CD4-positive, alpha-beta memory T cell (primary cell): ENCODE measurements around the gene LTBP1. TPM values are rescaled to one million over a fixed set of nuclear protein-coding genes. Genes with fewer than 3 reads are reported as not detected.

ENCODE experiments used
- CTCF ChIA-PET: fragments of 350-600 bp; sonication (Branson Sonifier 250); formaldehyde crosslinking; loops from one replicate; lab custom pipeline; 2021; ENCODE audit warnings: inconsistent platforms; ENCODE audit not compliant: partially characterized antibody; lab: Charles Lee
- POLR2A ChIA-PET: fragments of 350-600 bp; sonication (Branson Sonifier 250); formaldehyde crosslinking; loops from one replicate; lab custom pipeline; 2021; ENCODE audit not compliant: partially characterized antibody; lab: Charles Lee
- DNase-seq, 5 donors: peaks; one replicate each; pipeline versions ENCODE4 v3.0.0 to v3.0.0-alpha.2; 2020 to 2022; ENCODE audit warnings: mixed read lengths in 1 of 5
- H3K27ac ChIP-seq: one replicate; pipeline ENCODE4 v1.7.0; 2013; ENCODE audit warnings: low read depth, low read length
- H3K27me3 ChIP-seq: 2 replicates; pipeline ENCODE4 v1.7.0; 2013; ENCODE audit warnings: mild to moderate bottlenecking, low read length, moderate library complexity; ENCODE audit not compliant: insufficient read depth
- H3K36me3 ChIP-seq: 2 replicates; pipeline ENCODE4 v1.7.0; 2013; ENCODE audit warnings: mild to moderate bottlenecking, low read length, moderate library complexity; ENCODE audit not compliant: insufficient read depth
- H3K4me1 ChIP-seq: 2 replicates; pipeline ENCODE4 v1.7.0; 2013; ENCODE audit warnings: mild to moderate bottlenecking, low read length, moderate library complexity; ENCODE audit not compliant: insufficient read depth
- H3K4me3 ChIP-seq, 2 donors: one replicate each; pipeline ENCODE4 v1.7.0; 2013; ENCODE audit warnings: low read length in 2 of 2, mild to moderate bottlenecking in 1 of 2
- H3K9me3 ChIP-seq, 2 donors: one replicate each; pipeline ENCODE4 v1.7.0; 2013; ENCODE audit warnings: low read length in 2 of 2, control low read depth in 1 of 2; ENCODE audit not compliant: control insufficient read depth in 1 of 2
- H3K27ac Mint-ChIP-seq, 7 donors: one replicate each; pipeline ENCODE4 v1.8.0; 2020 to 2021; ENCODE audit warnings: mixed read lengths in 7 of 7, mild to moderate bottlenecking in 6 of 7, inconsistent platforms in 3 of 7, moderate library complexity in 3 of 7
- H3K27me3 Mint-ChIP-seq, 2 donors: one replicate each; pipeline ENCODE4 v1.8.0; 2020 to 2021; ENCODE audit warnings: mixed read lengths in 2 of 2
- H3K36me3 Mint-ChIP-seq, 2 donors: one replicate each; pipeline ENCODE4 v1.8.0; 2020 to 2021; ENCODE audit warnings: mixed read lengths in 2 of 2, inconsistent platforms in 1 of 2, mild to moderate bottlenecking in 1 of 2
- H3K4me1 Mint-ChIP-seq, 4 donors: one replicate each; pipeline ENCODE4 v1.8.0; 2020 to 2021; ENCODE audit warnings: mixed read lengths in 4 of 4, mild to moderate bottlenecking in 1 of 4
- H3K4me3 Mint-ChIP-seq, 8 donors: one replicate each; pipeline ENCODE4 v1.8.0; 2020 to 2021; ENCODE audit warnings: mixed read lengths in 8 of 8, mild to moderate bottlenecking in 7 of 8, moderate library complexity in 6 of 8, inconsistent platforms in 3 of 8
- H3K9me3 Mint-ChIP-seq, 8 donors: one replicate each; pipeline ENCODE4 v1.8.0; 2020 to 2021; ENCODE audit warnings: mixed read lengths in 8 of 8, mild to moderate bottlenecking in 5 of 8, inconsistent platforms in 3 of 8, moderate library complexity in 1 of 8
- intact Hi-C: fragments of 100-400 bp; cut with micrococcal nuclease; formaldehyde crosslinking; loops from one replicate; pipeline ENCODE4 v1.15.1; 2023
- polyA plus RNA-seq, 2 donors: library from polyadenylated mRNA; unstranded; fragments of 300-500 nt; fragmentation: Illumina TruSeq; gene quantifications; one replicate each; pipeline ENCODE4 v1.2.3, GENCODE V29; 2021
- total RNA-seq, 2 experiments: library from RNA; stranded (reverse); gene quantifications; one replicate each; pipeline ENCODE4 v1.2.3, GENCODE V29; 2021

LTBP1 gene
- total and polyA plus RNA-seq, 4 experiments from 2014 or later: 0.44 TPM; not detected in 3

- Mint-ChIP-seq H3K36me3 (no peaks in the 10 kb centered on the region), H3K9me3 (no peaks in the 10 kb centered on the region), H3K4me3 (no peak overlapping the region), H3K4me1 (no peaks in the 10 kb centered on the region), H3K27ac (no peak overlapping the region), H3K27me3 (peaks cover 5 to 12% of the 10 kb centered on the region in 2 donors)
- Histone ChIP-seq H3K4me1 (no peaks in the 10 kb centered on the region), H3K4me3 (no peak overlapping the region), H3K9me3 (no peaks in the 10 kb centered on the region), H3K27ac (no peak overlapping the region), H3K36me3 (no peaks in the 10 kb centered on the region), H3K27me3 (no peaks in the 10 kb centered on the region)
- CTCF ChIA-PET: interaction anchor here (0.6 to 1.1 kb wide), 2 partner anchors 11 to 33 kb away, joined by 3 read pairs; no protein-coding TSS in a partner anchor
- intact Hi-C loops: no loop called here
- no peak for DNase-seq
- POLR2A ChIA-PET: no interaction called here
Observed at GRCh38 chr2:32942793-32943485, 3.8 kb upstream of the LTBP1 start.

DNA sequence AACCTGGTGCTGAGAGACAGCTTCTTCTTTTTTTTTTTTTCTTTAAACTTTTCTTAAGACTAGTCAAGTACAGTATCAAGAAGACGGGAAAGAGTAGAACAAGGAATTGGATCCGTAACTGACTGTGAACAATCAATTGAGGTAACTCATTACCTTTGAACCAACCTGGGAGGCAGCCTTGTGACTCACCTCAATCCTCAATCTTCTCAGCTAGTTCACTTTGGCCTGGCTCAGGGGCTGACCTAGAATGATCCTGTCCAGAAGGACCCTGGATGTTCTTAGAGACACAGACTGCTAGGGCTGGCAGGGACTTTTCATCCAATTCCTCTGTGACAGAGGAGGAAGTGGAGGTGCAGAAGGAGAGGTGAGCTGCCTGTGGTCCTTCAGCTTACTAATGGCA lies 1.5 kb upstream of the LTBP1 start:
- Histone ChIP-seq H3K4me1 (no peaks in the 10 kb centered on the region), H3K27me3 (no peaks in the 10 kb centered on the region), H3K4me3 (no peak overlapping the region), H3K27ac (no peak overlapping the region), H3K9me3 (no peaks in the 10 kb centered on the region), H3K36me3 (no peaks in the 10 kb centered on the region)
- Mint-ChIP-seq H3K9me3 (no peaks in the 10 kb centered on the region), H3K36me3 (no peaks in the 10 kb centered on the region), H3K27ac (no peak overlapping the region), H3K4me3 (peak overlapping the region in 5 of 8 donors; percentile 11 to 67 (median 37)), H3K4me1 (peaks cover 0 to 5% (median 2%) of the 10 kb centered on the region in 4 donors), H3K27me3 (peaks cover 9 to 16% of the 10 kb centered on the region in 2 donors)
- ChIA-PET POLR2A (no interaction called here), CTCF (interaction anchor here (0.7 kb wide), 1 partner anchor 8 kb away, joined by 3 read pairs; no protein-coding TSS in a partner anchor)
- no peak for DNase-seq
- intact Hi-C loops: no loop called here

GRCh38 chr2:32947076-32947483 lies 327 bp downstream of the LTBP1 start:
- Histone ChIP-seq H3K27ac (no peak overlapping the region), H3K27me3 (no peaks in the 10 kb centered on the region), H3K4me3 (peak overlapping the region in 1 of 2 donors; percentile 50), H3K9me3 (no peaks in the 10 kb centered on the region), H3K4me1 (no peaks in the 10 kb centered on the region), H3K36me3 (no peaks in the 10 kb centered on the region)
- ChIA-PET CTCF (no interaction called here), POLR2A (interaction anchor here (0.7 kb wide), 1 partner anchor 636 kb away, joined by 3 read pairs; no protein-coding TSS in a partner anchor)
- no peaks in the 10 kb centered on the region for H3K9me3 Mint-ChIP-seq
- peak in 1 of 5 donors; percentile 1 for DNase-seq
- intact Hi-C loops: loop anchor here (2.0 kb wide), 1 partner anchor 636 kb away; no protein-coding TSS in a partner anchor
- H3K4me1 Mint-ChIP-seq: peaks cover 0 to 8% (median 4%) of the 10 kb centered on the region in 4 donors
- H3K27ac Mint-ChIP-seq: no peak overlapping the region
- H3K27me3 Mint-ChIP-seq: peaks cover 7 to 16% of the 10 kb centered on the region in 2 donors
- no peaks in the 10 kb centered on the region for H3K36me3 Mint-ChIP-seq
- H3K4me3 Mint-ChIP-seq: peak overlapping the region in 1 of 8 donors; percentile 72

DNA sequence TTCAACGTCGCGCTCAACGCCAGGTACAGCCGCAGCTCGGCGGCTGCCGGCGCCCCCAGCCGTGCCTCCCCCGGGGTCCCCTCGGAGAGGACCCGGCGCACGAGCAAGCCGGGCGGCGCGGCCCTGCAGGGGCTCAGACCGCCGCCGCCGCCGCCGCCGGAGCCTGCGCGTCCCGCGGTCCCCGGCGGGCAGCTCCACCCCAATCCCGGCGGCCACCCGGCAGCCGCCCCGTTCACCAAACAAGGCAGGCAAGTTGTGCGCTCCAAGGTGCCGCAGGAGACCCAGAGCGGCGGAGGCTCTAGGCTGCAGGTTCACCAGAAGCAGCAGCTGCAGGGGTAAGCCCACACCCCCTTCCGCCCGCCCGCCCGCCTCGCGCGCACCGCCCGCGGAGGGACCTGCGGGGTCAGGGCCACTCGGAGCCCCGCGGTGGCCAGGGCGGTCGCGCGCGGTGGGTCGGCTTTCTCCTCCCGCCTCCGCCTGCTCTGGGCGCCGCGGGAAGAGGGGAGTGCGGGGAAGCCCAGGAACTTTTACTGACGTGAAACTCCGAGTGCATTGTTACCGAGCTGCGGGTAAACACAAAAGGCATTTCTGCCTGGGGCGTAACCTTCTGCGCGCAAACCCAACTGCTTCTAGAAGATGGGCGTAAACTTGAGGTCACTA lies 861 bp downstream of the LTBP1 start:
- Histone ChIP-seq H3K36me3 (no peaks in the 10 kb centered on the region), H3K27ac (no peak overlapping the region), H3K4me1 (no peaks in the 10 kb centered on the region), H3K4me3 (no peak overlapping the region), H3K9me3 (no peaks in the 10 kb centered on the region), H3K27me3 (no peaks in the 10 kb centered on the region)
- Mint-ChIP-seq H3K27me3 (peaks cover 7 to 16% of the 10 kb centered on the region in 2 donors), H3K4me3 (peak overlapping the region; percentile 59 to 84 (median 77)), H3K27ac (no peak overlapping the region), H3K36me3 (no peaks in the 10 kb centered on the region), H3K4me1 (peaks cover 0 to 8% (median 4%) of the 10 kb centered on the region in 4 donors), H3K9me3 (no peaks in the 10 kb centered on the region)
- ChIA-PET POLR2A (interaction anchor here (0.7 kb wide), 1 partner anchor 636 kb away, joined by 3 read pairs; no protein-coding TSS in a partner anchor), CTCF (no interaction called here)
- intact Hi-C loops: loop anchor here (2.0 kb wide), 1 partner anchor 635 kb away; no protein-coding TSS in a partner anchor
- peak in 4 of 5 donors; percentile 12 to 32 (median 20) for DNase-seq

DNA sequence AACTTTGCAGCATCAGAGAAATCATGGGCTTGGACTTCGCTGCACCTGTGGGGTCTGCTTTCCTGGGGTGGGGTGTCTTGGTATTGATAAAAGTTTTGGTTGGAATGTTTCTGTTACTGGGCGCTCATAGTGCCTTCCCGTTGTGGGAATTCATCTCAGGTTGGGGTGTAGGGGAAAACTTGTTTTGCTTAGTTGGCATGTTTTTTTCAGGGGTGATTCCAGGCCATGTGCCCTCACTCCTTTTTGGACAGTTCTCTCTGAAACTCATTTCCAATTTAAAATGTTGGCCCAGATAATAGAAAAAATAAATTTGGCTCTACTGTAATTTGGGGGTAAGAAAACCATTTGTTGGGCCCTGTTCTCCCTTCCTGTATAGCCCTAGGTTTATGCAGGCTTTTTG lies 1.5 kb downstream of the LTBP1 start:
- no peaks in the 10 kb centered on the region for H3K36me3 ChIP-seq
- no peaks in the 10 kb centered on the region for H3K36me3 Mint-ChIP-seq
- POLR2A ChIA-PET: no interaction called here
- no peak overlapping the region for H3K27ac ChIP-seq
- CTCF ChIA-PET: no interaction called here
- intact Hi-C loops: no loop called here
- H3K4me1 Mint-ChIP-seq: peaks cover 0 to 8% (median 4%) of the 10 kb centered on the region in 4 donors
- no peaks in the 10 kb centered on the region for H3K9me3 Mint-ChIP-seq
- no peak overlapping the region for H3K4me3 ChIP-seq
- H3K27me3 Mint-ChIP-seq: peaks cover 7 to 14% of the 10 kb centered on the region in 2 donors
- H3K27me3 ChIP-seq: no peaks in the 10 kb centered on the region
- DNase-seq: no peak
- H3K4me1 ChIP-seq: no peaks in the 10 kb centered on the region
- H3K9me3 ChIP-seq: no peaks in the 10 kb centered on the region
- peak overlapping the region; percentile 66 to 84 (median 71) for H3K4me3 Mint-ChIP-seq
- no peak overlapping the region for H3K27ac Mint-ChIP-seq

- peak overlapping the region in 3 of 8 donors; percentile 3 to 21 (median 10) for H3K4me3 Mint-ChIP-seq
- no peaks in the 10 kb centered on the region for H3K4me1 ChIP-seq
- H3K27ac Mint-ChIP-seq: no peak overlapping the region
- ChIA-PET POLR2A (no interaction called here), CTCF (interaction anchor here (0.6 kb wide), 1 partner anchor 694 kb away, joined by 3 read pairs; no protein-coding TSS in a partner anchor)
- no peaks in the 10 kb centered on the region for H3K9me3 Mint-ChIP-seq
- H3K27me3 ChIP-seq: no peaks in the 10 kb centered on the region
- H3K36me3 Mint-ChIP-seq: no peaks in the 10 kb centered on the region
- no peak overlapping the region for H3K4me3 ChIP-seq
- peaks cover 0 to 8% (median 4%) of the 10 kb centered on the region in 4 donors for H3K4me1 Mint-ChIP-seq
- H3K9me3 ChIP-seq: no peaks in the 10 kb centered on the region
- no peak overlapping the region for H3K27ac ChIP-seq
- no peaks in the 10 kb centered on the region for H3K36me3 ChIP-seq
- H3K27me3 Mint-ChIP-seq: peaks cover 7 to 14% of the 10 kb centered on the region in 2 donors
- intact Hi-C loops: no loop called here
- no peak for DNase-seq
Observed at GRCh38 chr2:32949260-32949659, 2.5 kb downstream of the LTBP1 start.

DNA sequence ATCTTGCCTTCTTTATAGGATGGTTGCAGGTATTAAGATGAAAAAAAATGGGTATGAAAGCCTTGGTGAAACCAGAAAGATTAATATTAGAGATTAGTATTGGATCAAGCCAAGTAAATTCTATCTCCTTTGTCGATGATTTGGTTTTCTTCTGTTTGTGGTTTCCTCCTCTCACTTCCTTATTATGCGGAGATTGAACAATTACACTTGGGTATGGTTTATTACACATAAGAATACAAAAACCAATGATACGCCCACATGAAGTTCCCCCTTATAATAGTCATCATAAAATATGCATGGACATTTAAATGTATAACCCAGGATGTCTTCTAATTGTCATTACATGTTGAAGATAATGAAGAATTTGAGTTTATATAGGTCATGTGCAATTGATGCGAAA lies 4.9 kb downstream of the LTBP1 start:
- H3K27me3 Mint-ChIP-seq: peaks cover 7 to 13% of the 10 kb centered on the region in 2 donors
- intact Hi-C loops: no loop called here
- no peaks in the 10 kb centered on the region for H3K9me3 Mint-ChIP-seq

More for the DNA sequence above, 4.9 kb downstream of the LTBP1 start:
- no peak for DNase-seq
- CTCF ChIA-PET: no interaction called here
- Histone ChIP-seq H3K27me3 (no peaks in the 10 kb centered on the region), H3K27ac (no peak overlapping the region), H3K9me3 (no peaks in the 10 kb centered on the region), H3K4me1 (no peaks in the 10 kb centered on the region), H3K36me3 (no peaks in the 10 kb centered on the region), H3K4me3 (no peak overlapping the region)
- H3K27ac Mint-ChIP-seq: no peak overlapping the region
- no peak overlapping the region for H3K4me3 Mint-ChIP-seq
- POLR2A ChIA-PET: no interaction called here
- peaks cover 0 to 8% (median 4%) of the 10 kb centered on the region in 4 donors for H3K4me1 Mint-ChIP-seq
- H3K36me3 Mint-ChIP-seq: no peaks in the 10 kb centered on the region
